HuH-7 (cell line): ENCODE measurements around the gene ECPAS.
"Not testable (repeated sequence)": the region's sequence is repeated elsewhere in the genome, so short reads cannot be mapped to it uniquely, and the experiment has no call there.

ENCODE experiments used
- DNase-seq: peaks from one replicate; pipeline ENCODE4 v3.0.0; 2011; ENCODE audit warnings: low spot score

Gene ECPAS

DNA sequence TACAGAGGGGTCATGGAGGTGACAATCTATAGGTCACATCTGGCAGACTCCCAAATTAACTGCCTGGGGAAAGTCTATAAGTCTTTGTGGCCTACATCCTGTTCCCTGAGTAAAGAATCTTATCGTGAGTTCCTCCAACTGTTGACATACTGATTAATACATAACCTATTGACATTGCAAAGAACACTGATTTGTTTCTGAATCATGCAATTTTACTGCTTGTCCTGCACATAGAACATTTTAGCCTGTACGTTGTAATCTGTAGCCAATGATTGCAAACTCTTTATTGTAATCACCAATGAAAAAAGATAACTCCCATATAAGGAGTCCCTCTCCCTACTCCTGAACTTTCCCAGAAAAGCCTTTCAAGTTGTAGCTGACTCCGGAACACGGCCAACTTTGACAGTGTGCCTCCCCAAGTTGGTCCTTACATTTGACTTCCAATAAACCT lies 135.3 kb downstream of the ECPAS start:
- DNase-seq: peak; percentile 36

DNA sequence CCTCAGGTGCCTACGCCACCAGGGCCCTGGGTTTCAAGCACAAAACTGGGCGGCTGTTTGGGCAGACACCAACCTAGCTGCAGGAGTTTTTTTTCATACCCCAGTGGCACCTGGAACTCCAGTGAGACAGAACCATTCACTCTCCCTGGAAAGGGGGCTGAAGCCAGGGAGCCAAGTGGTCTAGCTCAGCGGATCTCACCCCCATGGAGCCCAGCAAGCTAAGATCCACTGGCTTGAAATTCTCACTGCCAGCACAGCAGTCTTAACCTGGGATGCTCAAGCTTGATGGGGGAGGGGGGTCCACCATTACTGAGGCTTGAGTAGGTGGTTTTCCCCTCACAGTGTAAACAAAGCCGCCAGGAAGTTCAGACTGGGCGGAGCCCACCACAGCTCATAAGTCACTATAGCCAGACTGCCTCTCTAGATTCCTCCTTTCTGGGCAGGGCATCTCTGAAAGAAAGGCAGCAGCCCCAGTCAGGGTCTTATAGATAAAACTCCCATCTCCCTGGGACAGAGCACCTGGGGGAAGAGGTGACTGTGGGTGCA lies 149.8 kb downstream of the ECPAS start:
- not testable (repeated sequence) for DNase-seq

DNA sequence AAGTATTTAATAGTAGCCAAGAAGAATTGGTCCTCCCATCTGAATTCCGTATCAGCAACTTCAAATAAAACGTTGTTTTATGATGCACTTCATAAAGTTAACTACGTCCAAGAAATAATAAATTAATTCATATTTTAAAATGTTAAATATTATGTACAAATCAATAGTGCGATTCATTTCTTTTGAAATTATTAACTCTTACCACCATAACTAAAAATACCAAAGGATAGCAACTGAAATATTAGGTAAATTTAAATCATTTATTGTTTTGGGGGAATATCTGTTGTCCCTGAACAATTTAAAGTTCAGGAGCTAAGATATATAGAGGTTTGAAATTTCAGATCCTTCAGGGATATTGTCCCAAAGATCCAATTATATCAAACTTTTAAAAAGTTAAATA lies 154.1 kb downstream of the ECPAS start, which contains the start of gene OR2K2:
Gene OR2K2 (minus strand): TSS at position 101 of the 400 bp plus-strand sequence. CDS start 1,791 bp downstream, outside the sequence.
- DNase-seq: no peak

GRCh38 chr9:111320631-111321030 lies 163.6 kb downstream of the ECPAS start:
- no peak for DNase-seq

- no peak for DNase-seq
Measured at GRCh38 chr9:111316796-111317195, 167.4 kb downstream of the ECPAS start.
